HG03196 (cell line): Measurements from ENCODE around the gene P2RX5.
A peak's percentile ranks its signal among the peaks of the same experiment; 100 is the strongest.

Source experiments
- ATAC-seq: cut with Tn5 transposase; IDR thresholded peaks from one replicate; pipeline ENCODE4 v1.9.1; 2021; ENCODE audit not compliant: unreplicated experiment

The P2RX5 gene

DNA sequence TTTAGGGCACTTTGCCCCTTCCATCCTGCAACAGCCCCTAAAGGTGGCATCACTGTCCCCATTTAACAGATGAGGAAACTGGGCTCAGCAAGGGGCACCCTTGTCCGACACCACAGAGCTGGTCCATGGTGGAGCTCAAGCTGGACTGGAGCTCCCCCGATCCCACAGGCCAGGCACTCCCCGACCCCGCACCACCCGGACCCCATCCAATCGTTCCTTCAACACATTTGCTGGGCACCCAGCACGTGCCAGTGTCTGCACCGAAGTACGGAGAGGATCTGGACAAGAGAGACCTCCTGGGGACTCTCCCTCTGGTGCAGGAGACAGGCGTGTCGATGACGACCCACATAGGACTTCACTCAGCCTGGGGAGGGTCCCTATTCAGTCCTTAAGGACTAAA, 13.9 kb downstream of the P2RX5 start:
- no peak for ATAC-seq

DNA sequence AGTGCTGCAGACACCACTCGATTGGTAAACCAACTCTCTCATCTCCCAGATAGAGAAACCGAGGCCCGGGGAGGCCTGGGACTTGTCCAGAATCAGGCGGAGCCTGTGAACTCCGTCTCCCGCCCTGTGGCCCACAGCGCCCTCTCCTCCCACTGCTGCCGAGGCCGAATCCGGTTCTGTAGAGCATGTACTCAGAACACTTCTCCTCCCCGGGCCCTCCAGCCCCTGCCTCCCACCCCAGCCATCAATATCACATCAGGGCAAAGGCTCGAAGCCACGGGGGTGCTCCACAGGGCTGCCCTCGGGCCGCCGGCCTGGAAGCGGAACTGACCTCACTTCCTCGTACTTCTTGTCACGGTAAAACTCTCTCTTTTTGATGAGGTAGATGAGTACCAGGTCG, 14.4 kb downstream of the P2RX5 start:
- no peak for ATAC-seq

DNA sequence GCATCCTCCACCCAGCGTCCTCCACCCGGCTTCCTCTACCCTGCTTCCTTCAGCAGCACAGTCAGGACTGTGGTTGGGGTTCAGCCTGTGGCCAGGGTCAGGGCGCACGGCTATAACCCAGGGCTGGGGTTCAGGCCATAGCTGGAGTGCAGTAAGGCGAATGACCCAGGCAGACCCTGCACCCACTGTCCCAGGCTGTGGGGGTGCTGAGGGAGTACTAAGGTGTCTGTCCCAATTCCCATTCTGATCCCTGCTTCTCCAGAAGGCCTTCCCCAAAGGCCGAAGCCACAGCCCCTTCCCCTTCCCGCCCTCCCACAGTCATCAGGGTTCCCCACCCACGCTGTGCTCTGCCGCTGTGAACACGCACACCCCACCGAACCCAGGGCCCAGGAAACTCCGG, 14.9 kb downstream of the P2RX5 start:
- ATAC-seq, result no peak

GRCh38 chr17:3679531-3680126, 16.3 kb downstream of the P2RX5 start:
- no peak for ATAC-seq

DNA sequence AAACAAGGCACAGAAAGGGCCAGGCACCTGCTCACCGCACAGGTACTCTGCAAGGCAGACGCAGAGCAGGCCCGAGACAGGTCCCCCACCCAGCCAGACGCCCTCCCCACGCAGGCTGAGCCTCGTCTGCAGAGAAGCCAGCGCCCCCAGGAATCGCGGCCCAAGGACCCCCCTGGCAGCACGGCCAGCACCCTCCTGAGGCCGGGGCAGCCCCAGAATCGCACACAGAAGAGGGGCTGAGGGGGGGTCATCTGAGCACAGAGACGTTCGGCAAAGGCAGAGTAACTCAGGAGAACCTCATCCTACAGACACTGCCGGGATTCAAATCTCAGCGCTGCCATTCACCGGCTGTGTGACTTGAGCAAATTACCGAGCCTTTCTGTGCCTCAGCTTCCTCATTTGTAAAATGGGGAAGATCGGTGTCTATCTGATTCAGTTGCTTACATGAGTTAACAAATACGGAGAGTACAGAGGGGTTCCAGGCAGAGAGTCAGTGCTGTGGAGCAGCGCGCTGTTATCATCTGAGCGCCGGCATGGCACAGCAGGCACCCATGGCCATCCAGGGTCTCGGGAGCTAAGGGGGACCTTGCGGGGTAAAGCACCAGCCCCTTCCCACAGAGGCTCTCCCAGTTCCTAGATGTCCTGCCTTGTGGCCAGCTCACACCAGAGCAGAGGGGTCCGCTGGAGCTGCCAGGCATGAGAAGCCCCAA, 17.0 kb downstream of the P2RX5 start:
- ATAC-seq, result no peak

DNA sequence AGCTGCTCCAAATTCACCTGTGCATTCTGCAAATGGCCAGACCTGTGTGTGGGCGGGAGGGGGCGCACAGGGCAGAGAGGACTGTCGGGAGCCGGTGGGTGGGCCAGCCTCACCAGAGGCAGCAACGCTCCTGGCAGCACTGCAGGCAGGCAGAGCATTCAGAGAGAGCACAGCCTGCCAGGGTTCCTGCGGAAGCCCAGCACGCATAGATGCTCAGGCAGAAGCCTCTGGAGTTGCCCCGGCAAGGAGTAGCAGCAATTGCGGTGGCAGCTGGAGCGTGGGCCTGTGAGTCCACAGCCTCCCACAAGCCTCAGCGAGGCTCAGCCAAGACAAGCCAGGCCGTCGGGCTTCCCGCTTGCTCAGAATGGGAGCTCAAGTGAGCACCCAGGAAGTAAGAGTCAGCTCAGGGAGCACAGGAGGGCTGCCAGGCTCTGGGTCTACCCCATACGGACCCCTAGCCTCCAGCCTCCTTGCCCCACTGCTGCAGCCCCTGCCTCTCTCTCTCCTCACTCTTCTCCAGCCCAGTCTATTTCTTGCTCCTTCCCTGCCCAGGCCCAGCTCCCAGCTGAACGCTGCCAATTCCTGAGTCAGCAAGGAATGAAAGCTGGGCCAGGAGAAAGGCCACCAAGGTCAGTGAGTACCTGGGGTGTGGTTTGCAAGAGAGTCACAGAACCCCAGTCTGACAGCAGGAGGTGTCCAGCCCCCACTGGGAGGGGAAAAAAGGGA, 17.7 kb downstream of the P2RX5 start:
- ATAC-seq, result no peak

DNA sequence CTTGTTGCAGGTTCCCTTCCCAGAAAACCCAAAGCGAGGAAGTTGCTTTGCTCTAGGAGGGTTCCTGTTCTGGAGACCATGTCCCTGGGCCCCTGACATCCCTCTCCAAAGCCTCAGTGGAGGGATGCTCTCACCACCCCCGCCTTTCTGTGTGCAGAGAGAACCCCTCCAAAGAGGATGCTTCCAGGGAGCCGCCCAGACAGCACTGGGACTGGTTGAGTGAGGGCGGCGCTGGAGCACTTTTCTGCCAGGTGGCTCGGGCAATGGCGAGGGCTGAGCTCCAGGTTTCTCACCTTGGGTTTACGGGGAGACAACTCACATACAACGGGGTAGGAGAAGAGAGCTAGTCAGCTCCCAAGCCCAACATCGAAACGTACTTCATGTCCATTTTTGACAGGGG, 20.1 kb downstream of the P2RX5 start:
- no peak for ATAC-seq

- no peak for ATAC-seq
These were observed 23.4 kb downstream of the P2RX5 start for GRCh38 chr17:3672571-3672970.

GRCh38 chr17:3669548-3669947, 26.4 kb downstream of the P2RX5 start:
- no peak for ATAC-seq

GRCh38 chr17:3669085-3669347, 26.9 kb downstream of the P2RX5 start:
- ATAC-seq, result no peak

- ATAC-seq, result peak; percentile 82
These were observed 27.5 kb downstream of the P2RX5 start, which contains the start of the genes EMC6 and TAX1BP3 for GRCh38 chr17:3668279-3669084. EMC6 (plus strand) TSS chr17:3668812; CDS start chr17:3669147, 335 bp downstream. TAX1BP3 (minus strand) TSS chr17:3668578; CDS start chr17:3668526, 52 bp downstream.

GRCh38 chr17:3667366-3668278, 28.3 kb downstream of the P2RX5 start:
- peak; percentile 16 for ATAC-seq

DNA sequence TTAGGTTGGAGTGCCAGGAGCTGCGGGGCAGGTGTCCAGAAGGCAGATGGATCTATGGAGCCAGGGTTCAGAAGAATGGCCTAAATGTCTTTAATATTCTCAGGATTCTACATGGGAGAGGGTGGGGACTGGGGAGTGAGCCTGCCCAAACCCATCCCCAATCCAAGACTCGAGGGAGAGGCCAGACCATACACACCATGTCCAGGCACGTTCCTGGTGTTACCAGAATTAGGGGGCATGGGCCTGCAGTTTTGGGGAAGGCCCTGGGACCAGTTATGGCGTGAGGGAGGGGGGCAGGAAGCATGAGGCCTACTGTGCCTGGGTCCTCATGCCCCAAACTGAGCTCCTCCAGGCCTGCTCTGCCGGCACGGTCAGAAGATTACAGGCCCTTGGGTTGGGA, 29.4 kb downstream of the P2RX5 start:
- no peak for ATAC-seq

GRCh38 chr17:3665834-3666233, 30.1 kb downstream of the P2RX5 start:
- ATAC-seq, result no peak

DNA sequence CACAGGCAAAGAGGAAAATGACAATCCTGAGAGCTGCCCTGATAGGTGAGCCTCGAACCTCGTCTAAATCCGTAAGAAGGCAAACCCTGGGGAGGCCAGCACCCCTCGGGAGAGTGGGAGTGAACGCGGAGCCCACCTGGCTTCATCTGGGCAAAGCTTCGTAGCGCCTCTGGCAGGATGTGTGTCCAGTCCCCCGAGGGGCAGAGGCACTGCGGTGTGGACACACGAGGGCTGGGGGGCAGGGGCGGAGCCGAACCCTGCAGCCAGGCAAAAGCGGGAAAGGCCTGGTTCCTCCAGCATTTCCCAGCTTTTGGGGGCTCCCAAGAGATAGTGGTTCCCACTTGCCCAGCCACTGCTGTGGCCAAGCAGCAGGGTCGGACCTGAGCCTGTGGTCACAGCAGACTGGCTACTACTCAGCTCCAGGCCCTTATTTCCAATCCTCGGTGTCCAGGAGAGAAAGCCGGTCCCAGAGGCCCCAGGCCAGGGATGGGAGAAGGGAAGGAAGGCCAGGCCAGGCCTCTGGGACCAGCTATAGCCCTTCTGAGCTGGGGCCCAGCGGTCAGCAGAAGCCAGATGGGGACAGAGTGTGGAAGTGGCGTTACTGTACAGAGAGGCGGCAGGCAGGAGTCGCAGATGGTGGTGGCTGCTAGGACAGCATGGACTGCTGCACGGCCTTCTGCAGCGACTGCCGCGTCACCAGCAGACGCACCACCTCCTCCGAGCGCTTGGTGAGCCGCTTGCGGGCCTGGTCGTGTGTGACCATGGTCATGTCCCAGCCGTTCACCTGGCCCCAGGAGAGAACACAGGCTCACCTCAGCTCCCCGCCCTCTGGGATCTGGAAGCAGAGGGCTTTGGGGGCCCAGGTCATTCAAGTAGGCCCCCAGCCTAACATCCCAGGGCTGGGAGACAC, 32.6 kb downstream of the P2RX5 start:
- no peak for ATAC-seq

DNA sequence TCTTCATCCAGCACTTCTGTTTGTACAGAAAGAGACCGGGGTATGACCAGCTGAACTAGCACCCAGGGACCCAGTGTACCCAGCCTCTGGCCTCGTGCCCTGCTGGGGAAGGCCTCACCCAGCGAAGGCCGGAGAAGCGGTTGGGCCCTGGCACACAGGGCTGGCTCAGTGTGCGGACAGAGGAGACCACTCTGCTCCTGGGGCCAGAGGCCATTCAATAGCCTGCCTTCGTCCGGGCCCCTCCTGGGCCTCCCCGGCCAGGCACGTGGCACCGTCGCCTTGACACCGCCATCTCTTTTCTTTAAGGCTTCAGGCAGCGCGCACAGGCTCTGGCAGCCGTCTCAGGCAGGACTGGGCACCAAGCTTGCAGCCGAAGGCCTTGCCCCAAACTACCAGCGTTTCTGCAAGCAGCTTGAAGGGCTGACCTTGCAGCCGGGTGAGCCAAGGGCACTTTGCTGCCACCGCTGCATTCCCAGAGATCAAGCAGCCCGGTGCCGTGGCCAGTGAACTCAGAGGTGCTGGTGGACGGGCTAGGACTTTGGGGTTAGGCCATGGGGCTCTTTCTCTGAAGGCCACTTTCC, 35.6 kb downstream of the P2RX5 start:
- ATAC-seq, result no peak

GRCh38 chr17:3659541-3660111, 36.3 kb downstream of the P2RX5 start:
- ATAC-seq, result no peak

DNA sequence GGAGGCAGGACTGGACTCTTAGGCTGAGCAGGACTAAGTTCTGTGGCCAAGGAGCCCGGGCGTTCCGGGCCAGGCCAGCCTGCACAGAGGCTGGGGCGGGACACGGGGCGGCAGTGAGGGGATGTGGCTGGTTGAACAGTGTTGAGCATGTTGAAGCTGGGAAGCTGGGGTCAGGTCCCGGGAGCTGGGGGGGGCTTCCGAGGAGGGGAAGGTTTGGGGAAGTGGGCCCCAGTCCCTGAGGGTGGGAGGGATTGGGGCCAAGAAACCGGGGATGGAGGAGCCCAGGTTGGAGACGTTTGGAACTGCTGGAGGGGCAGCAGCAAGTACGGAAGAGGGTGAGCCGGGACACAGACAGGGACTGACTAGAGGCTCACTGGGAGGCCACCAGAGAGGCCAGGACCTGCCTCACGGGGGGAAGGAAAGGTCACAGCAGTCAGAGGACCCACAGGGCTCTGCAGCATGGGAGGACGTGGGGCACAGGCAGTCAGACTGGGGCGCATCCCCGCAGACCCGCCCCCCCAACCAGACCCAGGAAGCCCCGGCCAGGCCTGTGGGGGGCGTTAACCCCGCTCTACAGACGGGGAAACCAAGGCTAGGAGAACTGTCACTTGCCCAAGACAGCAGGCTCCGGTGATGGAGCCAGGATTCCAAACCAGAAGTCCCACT, 37.0 kb downstream of the P2RX5 start:
- no peak for ATAC-seq
